Measurements from ENCODE around the gene ANKRD12.

DNA sequence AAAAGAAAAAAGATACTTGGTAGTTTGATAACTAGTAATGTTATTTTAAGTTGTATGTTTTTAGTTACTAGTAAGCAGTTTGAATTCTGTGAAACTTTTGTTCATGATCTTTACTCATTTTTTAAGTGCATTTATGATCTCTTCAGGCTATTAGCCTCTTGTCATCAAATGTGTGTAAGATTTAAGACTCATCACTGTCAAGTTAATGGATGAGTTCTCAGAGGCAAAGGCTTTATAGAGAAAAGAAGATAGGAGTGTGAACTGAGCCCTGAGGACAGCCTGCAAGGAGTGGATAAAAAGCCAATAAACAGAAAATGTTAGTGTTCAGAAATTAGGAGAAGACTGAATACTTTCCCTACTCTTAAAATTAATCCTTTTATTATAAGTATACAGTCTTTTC, 20.6 kb upstream of the ANKRD12 start:
- TF ChIP-seq, protein P1, sequence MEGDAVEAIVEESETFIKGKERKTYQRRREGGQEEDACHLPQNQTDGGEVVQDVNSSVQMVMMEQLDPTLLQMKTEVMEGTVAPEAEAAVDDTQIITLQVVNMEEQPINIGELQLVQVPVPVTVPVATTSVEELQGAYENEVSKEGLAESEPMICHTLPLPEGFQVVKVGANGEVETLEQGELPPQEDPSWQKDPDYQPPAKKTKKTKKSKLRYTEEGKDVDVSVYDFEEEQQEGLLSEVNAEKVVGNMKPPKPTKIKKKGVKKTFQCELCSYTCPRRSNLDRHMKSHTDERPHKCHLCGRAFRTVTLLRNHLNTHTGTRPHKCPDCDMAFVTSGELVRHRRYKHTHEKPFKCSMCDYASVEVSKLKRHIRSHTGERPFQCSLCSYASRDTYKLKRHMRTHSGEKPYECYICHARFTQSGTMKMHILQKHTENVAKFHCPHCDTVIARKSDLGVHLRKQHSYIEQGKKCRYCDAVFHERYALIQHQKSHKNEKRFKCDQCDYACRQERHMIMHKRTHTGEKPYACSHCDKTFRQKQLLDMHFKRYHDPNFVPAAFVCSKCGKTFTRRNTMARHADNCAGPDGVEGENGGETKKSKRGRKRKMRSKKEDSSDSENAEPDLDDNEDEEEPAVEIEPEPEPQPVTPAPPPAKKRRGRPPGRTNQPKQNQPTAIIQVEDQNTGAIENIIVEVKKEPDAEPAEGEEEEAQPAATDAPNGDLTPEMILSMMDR (conservative IDR thresholded peaks at IDR 0.05; ENCODE audit: low read length), result no peak
- TF ChIP-seq EZH2phosphoT487 (IDR thresholded peaks at IDR 0.05; ENCODE audit: borderline replicate concordance), result no peak

All from Loucy (cell line).